Measurements from ENCODE around the gene FAM180B. TPM values are rescaled to one million over a fixed set of nuclear protein-coding genes. Genes with fewer than 3 reads are reported as not detected.

FAM180B gene
- total and polyA plus RNA-seq, 2 of the 4 experiments (the other 2 are of a cell fraction) = not detected

DNA sequence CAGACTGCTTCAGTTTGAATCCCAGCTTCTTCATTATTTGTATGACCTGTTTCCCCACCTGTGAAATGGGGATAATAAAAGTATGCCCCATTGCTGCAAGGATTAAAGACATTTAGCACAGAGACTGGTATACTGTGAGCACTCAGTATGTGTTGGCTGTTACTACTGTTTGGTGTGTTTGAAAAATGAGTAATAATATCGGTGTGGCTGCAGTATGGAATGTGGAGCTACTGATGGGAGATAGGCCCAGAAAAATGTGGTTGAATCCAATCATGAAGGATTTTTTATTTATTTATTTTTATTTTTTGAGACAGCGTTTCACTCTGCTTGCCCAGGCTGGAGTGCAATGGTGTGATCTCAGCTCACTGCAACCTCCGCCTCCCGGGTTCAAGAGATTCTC, 16.8 kb downstream of the FAM180B start:
- no peak overlapping the region for H4K5ac ChIP-seq (ENCODE audit: low read depth, low read length)
- no peak overlapping the region for H3K4me3 ChIP-seq (ENCODE audit: insufficient read depth, low read depth, low read length)
- no peaks in the 10 kb centered on the region; the same call in 1 of the 2 replicates for H3K27me3 ChIP-seq (ENCODE audit: control insufficient read depth, insufficient read depth, low read length)
- DNase-seq (peak; percentile 37), ATAC-seq (ENCODE audit: low read depth) (peak; percentile 31; the same call in 1 of the 2 replicates)
- H2BK20ac ChIP-seq (ENCODE audit: low read depth, low read length) = no peak overlapping the region
- no peak overlapping the region for H2BK120ac ChIP-seq (ENCODE audit: low read depth, low read length)
- no peak overlapping the region for H3K4ac ChIP-seq (ENCODE audit: low read depth, low read length)
- no peaks in the 10 kb centered on the region for H3K36me3 ChIP-seq (ENCODE audit: control insufficient read depth, insufficient read depth, low read length)
- no peak overlapping the region for H3K23ac ChIP-seq (ENCODE audit: low read depth, low read length)
- BruUV-seq (replicated peaks) = no TSS peak
- no peaks in the 10 kb centered on the region for H3K9me3 ChIP-seq (ENCODE audit: control insufficient read depth, insufficient read depth, low read length)
- in situ Hi-C loops (cut with MboI; ENCODE audit: low sequenced_read_pairs) = no loop called here
- peaks cover 8% of the 10 kb centered on the region for H3K4me1 ChIP-seq (ENCODE audit: control insufficient read depth, insufficient read depth, low read length)
- no peak overlapping the region for H4K91ac ChIP-seq (ENCODE audit: insufficient read depth, low read depth, low read length)
- no peak overlapping the region for H2BK15ac ChIP-seq (ENCODE audit: low read depth, low read length)
- H3K9me1 ChIP-seq (ENCODE audit: insufficient read depth, low read length) = peaks cover 6% of the 10 kb centered on the region
- H3K27ac ChIP-seq (ENCODE audit: insufficient read depth, low read length) = no peak overlapping the region
- no peak overlapping the region for H3K4me2 ChIP-seq (ENCODE audit: low read depth, low read length)
- dilution Hi-C loops (cut with HindIII; ENCODE audit: low sequenced_read_pairs, unreplicated experiment) = no loop called here
- ChIA-PET POLR2A (ENCODE audit: unreplicated experiment) (no interaction called here), CTCF (no interaction called here)
- H2BK5ac ChIP-seq (ENCODE audit: low read depth, low read length, poor library complexity, severe bottlenecking) = no peak overlapping the region
- no peak overlapping the region for H3K14ac ChIP-seq (replicated peaks; ENCODE audit: low read depth, low read length)
- 100% methylated on average over 2 of the region's 4 CpGs; no CpG with 5 or more reads in 1 of the 2 experiments for WGBS, 2 experiments (ENCODE audit: extremely low coverage in 2 of 2, insufficient read length in 1 of 2)
- no peak for TF ChIP-seq NFE2L2 (IDR thresholded peaks at IDR 0.05; ENCODE audit: low read depth, low read length)
- TF ChIP-seq RCOR1 (IDR thresholded peaks at IDR 0.05; ENCODE audit: insufficient replicate concordance, low read length) = no peak
- TF ChIP-seq MAZ (IDR thresholded peaks at IDR 0.05; ENCODE audit: borderline replicate concordance, low read depth, low read length) = no peak
- TF ChIP-seq, protein P1, sequence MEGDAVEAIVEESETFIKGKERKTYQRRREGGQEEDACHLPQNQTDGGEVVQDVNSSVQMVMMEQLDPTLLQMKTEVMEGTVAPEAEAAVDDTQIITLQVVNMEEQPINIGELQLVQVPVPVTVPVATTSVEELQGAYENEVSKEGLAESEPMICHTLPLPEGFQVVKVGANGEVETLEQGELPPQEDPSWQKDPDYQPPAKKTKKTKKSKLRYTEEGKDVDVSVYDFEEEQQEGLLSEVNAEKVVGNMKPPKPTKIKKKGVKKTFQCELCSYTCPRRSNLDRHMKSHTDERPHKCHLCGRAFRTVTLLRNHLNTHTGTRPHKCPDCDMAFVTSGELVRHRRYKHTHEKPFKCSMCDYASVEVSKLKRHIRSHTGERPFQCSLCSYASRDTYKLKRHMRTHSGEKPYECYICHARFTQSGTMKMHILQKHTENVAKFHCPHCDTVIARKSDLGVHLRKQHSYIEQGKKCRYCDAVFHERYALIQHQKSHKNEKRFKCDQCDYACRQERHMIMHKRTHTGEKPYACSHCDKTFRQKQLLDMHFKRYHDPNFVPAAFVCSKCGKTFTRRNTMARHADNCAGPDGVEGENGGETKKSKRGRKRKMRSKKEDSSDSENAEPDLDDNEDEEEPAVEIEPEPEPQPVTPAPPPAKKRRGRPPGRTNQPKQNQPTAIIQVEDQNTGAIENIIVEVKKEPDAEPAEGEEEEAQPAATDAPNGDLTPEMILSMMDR (conservative IDR thresholded peaks at IDR 0.05; ENCODE audit: low read depth, low read length) = no peak
- TF ChIP-seq SMC3 (IDR thresholded peaks at IDR 0.05; ENCODE audit: low read depth, low read length) = no peak
- TF ChIP-seq CEBPB (IDR thresholded peaks at IDR 0.05; ENCODE audit: low read depth, low read length) = no peak
- TF ChIP-seq RFX5 (IDR thresholded peaks at IDR 0.05; ENCODE audit: low read depth, low read length) = no peak
- TF ChIP-seq POLR2A (IDR thresholded peaks at IDR 0.05; ENCODE audit: low read depth, low read length) = no peak
- TF ChIP-seq RAD21 (IDR thresholded peaks at IDR 0.05; ENCODE audit: low read length) = no peak
- TF ChIP-seq MAFK (IDR thresholded peaks at IDR 0.05; ENCODE audit: low read depth, low read length) = no peak
- no peak for TF ChIP-seq CHD1 (IDR thresholded peaks at IDR 0.05; ENCODE audit: low read depth, low read length)
- no peak for TF ChIP-seq MXI1 (IDR thresholded peaks at IDR 0.05; ENCODE audit: borderline replicate concordance, low read depth, low read length)
- TF ChIP-seq FOS (IDR thresholded peaks at IDR 0.05; ENCODE audit: low read depth, low read length) = no peak
- TF ChIP-seq USF2 (IDR thresholded peaks at IDR 0.05; ENCODE audit: low read depth, low read length) = no peak
- TF ChIP-seq, protein P2, sequence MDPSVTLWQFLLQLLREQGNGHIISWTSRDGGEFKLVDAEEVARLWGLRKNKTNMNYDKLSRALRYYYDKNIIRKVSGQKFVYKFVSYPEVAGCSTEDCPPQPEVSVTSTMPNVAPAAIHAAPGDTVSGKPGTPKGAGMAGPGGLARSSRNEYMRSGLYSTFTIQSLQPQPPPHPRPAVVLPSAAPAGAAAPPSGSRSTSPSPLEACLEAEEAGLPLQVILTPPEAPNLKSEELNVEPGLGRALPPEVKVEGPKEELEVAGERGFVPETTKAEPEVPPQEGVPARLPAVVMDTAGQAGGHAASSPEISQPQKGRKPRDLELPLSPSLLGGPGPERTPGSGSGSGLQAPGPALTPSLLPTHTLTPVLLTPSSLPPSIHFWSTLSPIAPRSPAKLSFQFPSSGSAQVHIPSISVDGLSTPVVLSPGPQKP (IDR thresholded peaks at IDR 0.05; ENCODE audit: borderline replicate concordance, low read depth, low read length) = no peak
- TF ChIP-seq BHLHE40 (IDR thresholded peaks at IDR 0.05; ENCODE audit: low read depth, low read length) = no peak
- no peak overlapping the region for H2AFZ ChIP-seq (replicated peaks; ENCODE audit: low read length, poor library complexity)
- intact Hi-C loops (cut with micrococcal nuclease) = no loop called here
- H3K79me1 ChIP-seq (ENCODE audit: low read depth in 1 of 2, low read length in 2 of 2) = no peaks in the 10 kb centered on the region
- H3K18ac ChIP-seq (ENCODE audit: low read depth, low read length) = no peak overlapping the region
- no peak overlapping the region for H4K8ac ChIP-seq (ENCODE audit: low read depth in 2 of 2, low read length in 2 of 2)
- no peak overlapping the region for H3K56ac ChIP-seq (ENCODE audit: extremely low read depth, insufficient read depth, low read length)
- H3K9ac ChIP-seq (ENCODE audit: low read depth, low read length) = no peak overlapping the region
- no peak overlapping the region for H2AK9ac ChIP-seq (replicated peaks; ENCODE audit: low read depth, low read length, poor library complexity)
- no peak overlapping the region for H2AK5ac ChIP-seq (ENCODE audit: low read depth, low read length)
- H4K20me1 ChIP-seq (ENCODE audit: insufficient read depth, low read length) = peaks cover 7% of the 10 kb centered on the region; the same call in 1 of the 2 replicates
